GM19043 (cell line): ENCODE data around the gene CDH23.

Experiments used
- ATAC-seq: cut with Tn5 transposase; IDR thresholded peaks from one replicate; pipeline ENCODE4 v1.9.1; 2021; ENCODE audit warnings: low read depth; ENCODE audit not compliant: unreplicated experiment

The CDH23 gene

GRCh38 chr10:71695502-71696476 lies 299.1 kb downstream of the CDH23 start:
- no peak for ATAC-seq

GRCh38 chr10:71696628-71697326 lies 300.1 kb downstream of the CDH23 start:
- no peak for ATAC-seq

GRCh38 chr10:71697938-71698709 lies 301.4 kb downstream of the CDH23 start:
- no peak for ATAC-seq

GRCh38 chr10:71698737-71699136 lies 302.0 kb downstream of the CDH23 start:
- ATAC-seq, result no peak

GRCh38 chr10:71700731-71701368 lies 304.1 kb downstream of the CDH23 start:
- no peak for ATAC-seq

- no peak for ATAC-seq
Observed at GRCh38 chr10:71701496-71702132, 304.9 kb downstream of the CDH23 start.

- ATAC-seq, result no peak
Observed at GRCh38 chr10:71703577-71703976, 306.9 kb downstream of the CDH23 start.

- no peak for ATAC-seq
Observed at GRCh38 chr10:71704816-71705215, 308.1 kb downstream of the CDH23 start.

GRCh38 chr10:71705582-71705981 lies 308.9 kb downstream of the CDH23 start:
- ATAC-seq, result no peak

GRCh38 chr10:71706216-71707121 lies 309.7 kb downstream of the CDH23 start:
- no peak for ATAC-seq

- no peak for ATAC-seq
Observed at GRCh38 chr10:71707240-71707789, 310.6 kb downstream of the CDH23 start.

GRCh38 chr10:71708301-71708703 lies 311.6 kb downstream of the CDH23 start:
- ATAC-seq, result no peak

GRCh38 chr10:71708897-71709882 lies 312.5 kb downstream of the CDH23 start:
- ATAC-seq, result no peak

- ATAC-seq, result no peak
Observed at GRCh38 chr10:71710519-71710918, 313.8 kb downstream of the CDH23 start.

- no peak for ATAC-seq
Observed at GRCh38 chr10:71711052-71711623, 314.4 kb downstream of the CDH23 start.

GRCh38 chr10:71712170-71712569 lies 315.4 kb downstream of the CDH23 start:
- no peak for ATAC-seq

GRCh38 chr10:71712572-71713134 lies 315.9 kb downstream of the CDH23 start:
- no peak for ATAC-seq
